Spleen (tissue), 11 donors: ENCODE measurements around the gene ELMO3. TPM values are rescaled to one million over a fixed set of nuclear protein-coding genes. Genes with fewer than 3 reads are reported as not detected.

Experiments used
- DNase-seq: peaks from one replicate; pipeline ENCODE4 v3.0.0-alpha.2; 2020
- H3K27ac ChIP-seq, 8 donors: fragments of 200-600 bp; sonication (generic) in 7 of 8; 1 replicate in 4 of 8; 2 replicates in 4 of 8; pipeline versions ENCODE4 v1.5.0 to v1.8.0; 2016 to 2021; ENCODE audit warnings: inconsistent platforms in 4 of 8, mild to moderate bottlenecking in 4 of 8, moderate library complexity in 1 of 8
- H3K27me3 ChIP-seq, 7 donors: fragments of 200-600 bp; sonication (generic) in 6 of 7; replicated peaks in 1 of 7; 1 replicate in 4 of 7; 2 replicates in 3 of 7; pipeline versions ENCODE4 v1.5.0 to v1.8.0; 2016 to 2021; ENCODE audit warnings: inconsistent platforms in 3 of 7, mild to moderate bottlenecking in 1 of 7
- H3K36me3 ChIP-seq, 6 donors: fragments of 200-600 bp; sonication (generic) in 5 of 6; 1 replicate in 4 of 6; 2 replicates in 2 of 6; pipeline versions ENCODE4 v1.5.0 to v1.8.0; 2016 to 2021; ENCODE audit warnings: inconsistent platforms in 2 of 6
- H3K4me1 ChIP-seq, 6 donors: fragments of 200-600 bp; sonication (generic) in 5 of 6; 1 replicate in 3 of 6; 2 replicates in 3 of 6; pipeline versions ENCODE4 v1.5.0 to v1.8.0; 2016 to 2021; ENCODE audit warnings: inconsistent platforms in 3 of 6
- H3K4me3 ChIP-seq, 8 donors: fragments of 200-600 bp; sonication (generic) in 7 of 8; 1 replicate in 4 of 8; 2 replicates in 4 of 8; pipeline versions ENCODE4 v1.5.0 to v1.8.0; 2016 to 2021; ENCODE audit warnings: inconsistent platforms in 4 of 8, mild to moderate bottlenecking in 4 of 8, moderate library complexity in 2 of 8
- H3K9me3 ChIP-seq, 8 donors: fragments of 200-600 bp; sonication (generic) in 7 of 8; 1 replicate in 4 of 8; 2 replicates in 4 of 8; pipeline versions ENCODE4 v1.5.0 to v1.8.0; 2016 to 2021; ENCODE audit warnings: inconsistent platforms in 4 of 8
- POLR2A ChIP-seq, 3 donors: fragments of 450-650 bp; IDR thresholded peaks; one replicate each; pipeline ENCODE4 v1.5.1; 2017; ENCODE audit warnings: antibody characterized with exemption in 3 of 3, mild to moderate bottlenecking in 1 of 3
- POLR2AphosphoS5 ChIP-seq, 3 donors: sonication (generic); formaldehyde crosslinking; IDR thresholded peaks; one replicate each; pipeline ENCODE4 v1.5.1; 2017; ENCODE audit warnings: antibody characterized with exemption in 3 of 3
- WGBS, 5 donors: extraction: QIAGEN DNeasy Blood & Tissue Kit in 3 of 5; methylation state at CpG; one replicate each; pipeline versions ENCODE4 v1.1.5 to v1.1.7; 2013 to 2018; 5-methylcytosine and 5-hydroxymethylcytosine counted together
- intact Hi-C: fragments of 100-400 bp; cut with DNase I; formaldehyde crosslinking; loops from one replicate; pipeline ENCODE4 v1.15.0; 2023; ENCODE audit warnings: low total_unique reads
- polyA plus RNA-seq, 3 donors: library from polyadenylated mRNA; stranded (reverse); fragments of 200-250 nt; gene quantifications; one replicate each; pipeline ENCODE4 v1.2.1, GENCODE V29; 2013
- total RNA-seq, 7 donors: library from RNA; depleted of rRNA in 3 of 7; stranded (reverse); fragments of >200 nt in 3 of 7; fragmentation: NEBNext Ultra II Directional in 4 of 7; extraction: Animal tissue kit (Norgen Biotek cat#: 25700) in 4 of 7; gene quantifications; one replicate each; pipeline versions ENCODE4 v1.1.0 to v1.2.1, GENCODE V29; 2016 to 2021
- TF ChIP-seq, protein P1 (sequence below), 11 experiments: fragments of 200-600 bp in 7 of 11; fragments of 450-650 bp in 4 of 11; sonication (generic) in 4 of 11; IDR thresholded peaks in 8 of 11; conservative IDR thresholded peaks in 3 of 11; 1 replicate in 7 of 11; 2 replicates in 4 of 11; pipeline versions ENCODE4 v1.4.0 to v1.8.0; 2016 to 2021; ENCODE audit warnings: antibody characterized with exemption in 11 of 11, inconsistent platforms in 4 of 11, mild to moderate bottlenecking in 1 of 11
- donor health status: healthy with polysubstance abuse.
- donor health status: DM: no; HTN: no; CAD: no; lungs with moderate emphysema.
- donor health status: DM: no; HTN: no; CAD: no.
- donor health status: Bipolar disorder and iron deficiency.
- donor health status: healthy.
- donor health status: DM: no; HTN: no; CAD: no.
- donor health status: DM: yes; HTN: yes; CAD: no.

The ELMO3 gene
- total and polyA plus RNA-seq, 10 donors = 2.8 to 8.7 (median 4.0) TPM

DNA sequence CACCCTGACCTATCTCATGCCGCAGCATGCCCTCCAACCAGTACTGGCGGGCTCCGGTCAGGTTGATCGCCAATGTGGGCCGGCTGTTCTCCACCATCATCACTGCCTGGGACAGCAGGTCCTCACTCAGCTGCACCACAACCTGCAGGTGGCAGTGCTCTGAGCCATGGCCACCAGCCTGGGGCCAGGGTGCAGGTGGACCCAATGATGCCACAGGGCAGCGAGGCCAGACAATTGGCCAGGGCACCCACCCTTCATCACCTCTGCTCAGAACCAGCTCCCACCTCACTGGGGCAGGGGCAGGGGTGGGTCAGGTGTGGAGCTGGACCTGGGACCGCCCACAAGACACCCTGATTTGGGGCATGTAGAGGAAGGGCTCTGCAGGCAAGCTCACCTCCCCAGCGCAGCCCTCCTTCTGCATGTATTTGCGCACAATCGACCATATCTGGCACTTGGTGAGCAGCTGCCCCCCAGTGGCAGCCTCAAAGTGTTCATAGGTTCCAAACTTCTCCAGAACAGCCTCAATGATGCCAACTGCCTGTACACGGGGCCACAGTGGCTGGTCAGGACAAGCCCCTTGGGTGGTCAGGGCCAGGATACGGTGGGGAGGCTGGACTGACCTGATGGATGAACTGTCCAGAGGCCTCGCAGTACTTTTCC, 19.4 kb upstream of the ELMO3 start:
- no peak for DNase-seq
- WGBS, 5 donors = 85 to 93% (median 91%) methylated on average over 10 to 13 of the region's 13 CpGs
- Histone ChIP-seq H3K4me1 (peaks cover 14 to 47% (median 36%) of the 10 kb centered on the region in 6 donors), H3K27ac (no peak overlapping the region), H3K9me3 (no peaks in the 10 kb centered on the region), H3K4me3 (no peak overlapping the region), H3K36me3 (no peaks in the 10 kb centered on the region), H3K27me3 (peaks cover 0 to 49% (median 8%) of the 10 kb centered on the region in 7 donors)
- intact Hi-C loops = no loop called here
- no peak for TF ChIP-seq POLR2AphosphoS5 (IDR thresholded peaks at IDR 0.05)
- no peak for TF ChIP-seq POLR2A (IDR thresholded peaks at IDR 0.05)
- TF ChIP-seq, protein P1, sequence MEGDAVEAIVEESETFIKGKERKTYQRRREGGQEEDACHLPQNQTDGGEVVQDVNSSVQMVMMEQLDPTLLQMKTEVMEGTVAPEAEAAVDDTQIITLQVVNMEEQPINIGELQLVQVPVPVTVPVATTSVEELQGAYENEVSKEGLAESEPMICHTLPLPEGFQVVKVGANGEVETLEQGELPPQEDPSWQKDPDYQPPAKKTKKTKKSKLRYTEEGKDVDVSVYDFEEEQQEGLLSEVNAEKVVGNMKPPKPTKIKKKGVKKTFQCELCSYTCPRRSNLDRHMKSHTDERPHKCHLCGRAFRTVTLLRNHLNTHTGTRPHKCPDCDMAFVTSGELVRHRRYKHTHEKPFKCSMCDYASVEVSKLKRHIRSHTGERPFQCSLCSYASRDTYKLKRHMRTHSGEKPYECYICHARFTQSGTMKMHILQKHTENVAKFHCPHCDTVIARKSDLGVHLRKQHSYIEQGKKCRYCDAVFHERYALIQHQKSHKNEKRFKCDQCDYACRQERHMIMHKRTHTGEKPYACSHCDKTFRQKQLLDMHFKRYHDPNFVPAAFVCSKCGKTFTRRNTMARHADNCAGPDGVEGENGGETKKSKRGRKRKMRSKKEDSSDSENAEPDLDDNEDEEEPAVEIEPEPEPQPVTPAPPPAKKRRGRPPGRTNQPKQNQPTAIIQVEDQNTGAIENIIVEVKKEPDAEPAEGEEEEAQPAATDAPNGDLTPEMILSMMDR (IDR thresholded peaks at IDR 0.05 in 8 of 11, conservative IDR thresholded peaks at IDR 0.05 in 3 of 11) = no peak

DNA sequence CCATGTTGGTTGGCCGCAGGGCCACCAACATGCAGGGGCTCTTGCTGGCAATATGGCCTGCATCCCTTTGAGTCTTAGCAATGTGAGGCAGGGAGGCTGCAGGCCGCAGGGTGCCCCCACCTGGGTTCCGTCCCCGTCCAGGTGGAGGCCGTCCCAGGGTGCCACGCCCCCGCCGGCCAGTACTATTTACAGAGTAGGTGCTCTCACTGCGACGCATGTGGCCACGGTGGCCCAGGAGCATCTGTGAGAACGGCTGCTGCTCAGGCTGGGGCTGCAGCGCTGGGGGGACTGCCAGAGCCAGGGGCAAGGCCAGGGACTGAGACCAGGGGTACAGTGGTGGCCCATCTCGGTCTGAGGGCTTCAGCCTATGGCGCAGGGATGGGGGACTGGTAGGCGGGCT, 18.8 kb upstream of the ELMO3 start:
- intact Hi-C loops = no loop called here
- no peaks in the 10 kb centered on the region for H3K9me3 ChIP-seq
- no peaks in the 10 kb centered on the region for H3K36me3 ChIP-seq
- H3K27ac ChIP-seq = no peak overlapping the region
- peaks cover 16 to 47% (median 37%) of the 10 kb centered on the region in 6 donors for H3K4me1 ChIP-seq
- peaks cover 0 to 49% (median 6%) of the 10 kb centered on the region in 7 donors for H3K27me3 ChIP-seq
- TF ChIP-seq, protein P1 (IDR thresholded peaks at IDR 0.05 in 8 of 11, conservative IDR thresholded peaks at IDR 0.05 in 3 of 11) = no peak
- no peak for TF ChIP-seq POLR2A (IDR thresholded peaks at IDR 0.05)
- TF ChIP-seq POLR2AphosphoS5 (IDR thresholded peaks at IDR 0.05) = no peak
- DNase-seq = no peak
- WGBS, 5 donors = 84 to 96% (median 92%) methylated on average over 6 to 16 of the region's 16 CpGs
- no peak overlapping the region for H3K4me3 ChIP-seq

DNA sequence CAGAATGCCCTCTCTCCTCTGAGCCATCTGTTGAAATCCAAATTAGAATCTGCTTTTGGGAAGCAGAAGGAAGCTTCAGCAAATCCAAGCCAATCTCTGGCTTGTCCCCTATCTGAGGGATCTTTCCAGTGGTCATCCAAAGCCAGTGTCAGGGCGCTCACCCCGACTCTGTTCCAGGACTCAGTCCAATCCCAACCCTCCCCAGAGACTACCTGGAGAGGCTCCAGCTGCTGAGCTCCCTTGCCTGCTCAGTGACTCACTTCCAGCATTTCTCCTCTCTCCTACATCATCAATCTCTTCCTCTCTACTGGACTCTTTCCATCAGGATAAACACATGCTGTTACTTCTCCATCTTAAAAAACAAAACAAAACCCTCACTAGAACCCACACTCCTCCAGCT, 17.6 kb upstream of the ELMO3 start:
- no peaks in the 10 kb centered on the region for H3K9me3 ChIP-seq
- no peak for DNase-seq
- H3K4me1 ChIP-seq = peaks cover 17 to 56% (median 47%) of the 10 kb centered on the region in 6 donors
- no peaks in the 10 kb centered on the region for H3K36me3 ChIP-seq
- intact Hi-C loops = no loop called here
- H3K4me3 ChIP-seq = no peak overlapping the region
- WGBS, 5 donors = 84 to 95% (median 89%) methylated on average over 2 of the region's 2 CpGs
- no peak overlapping the region for H3K27ac ChIP-seq
- TF ChIP-seq POLR2A (IDR thresholded peaks at IDR 0.05) = no peak
- TF ChIP-seq, protein P1 (IDR thresholded peaks at IDR 0.05 in 8 of 11, conservative IDR thresholded peaks at IDR 0.05 in 3 of 11) = no peak
- no peak for TF ChIP-seq POLR2AphosphoS5 (IDR thresholded peaks at IDR 0.05)
- peaks cover 0 to 50% (median 6%) of the 10 kb centered on the region in 7 donors for H3K27me3 ChIP-seq

DNA sequence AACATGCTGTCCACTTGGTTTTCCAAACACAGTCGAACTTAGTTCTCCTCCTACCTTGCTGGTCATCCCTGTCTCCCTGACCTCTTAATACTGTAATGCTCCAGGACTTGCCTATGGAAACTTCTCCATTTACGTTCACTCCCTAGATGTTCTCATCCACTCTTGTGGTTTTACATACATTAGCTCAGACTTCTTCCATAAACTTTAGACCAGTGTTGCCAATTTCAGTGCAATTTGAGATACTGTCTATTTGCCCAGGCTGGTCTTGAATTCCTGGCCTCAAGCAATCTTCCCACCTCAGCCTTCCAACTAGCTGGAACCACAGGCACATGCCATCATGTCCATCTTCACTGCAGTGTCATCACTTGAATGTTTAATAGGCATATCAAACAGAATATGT, 16.6 kb upstream of the ELMO3 start:
- peak overlapping the region in 1 of 8 donors; percentile 95 for H3K27ac ChIP-seq
- 72 to 85% (median 80%) methylated on average over 2 of the region's 2 CpGs for WGBS, 5 donors
- TF ChIP-seq POLR2A (IDR thresholded peaks at IDR 0.05) (no peak), POLR2AphosphoS5 (IDR thresholded peaks at IDR 0.05) (no peak)
- TF ChIP-seq, protein P1 (IDR thresholded peaks at IDR 0.05 in 8 of 11, conservative IDR thresholded peaks at IDR 0.05 in 3 of 11) = no peak
- H3K4me1 ChIP-seq = peaks cover 17 to 65% (median 52%) of the 10 kb centered on the region in 6 donors
- no peak overlapping the region for H3K4me3 ChIP-seq
- intact Hi-C loops = no loop called here
- H3K9me3 ChIP-seq = no peaks in the 10 kb centered on the region
- peaks cover 0 to 8% (median 0%) of the 10 kb centered on the region in 6 donors for H3K36me3 ChIP-seq
- DNase-seq = no peak
- peaks cover 0 to 50% (median 6%) of the 10 kb centered on the region in 7 donors for H3K27me3 ChIP-seq
